Left lobe of liver (tissue), 2 donors: ENCODE data around the gene CXCL3. TPM values are rescaled to one million over a fixed set of nuclear protein-coding genes. Genes with fewer than 3 reads are reported as not detected.

Experiments
- ATAC-seq: fragments of 200-7000 bp; cut with Tn5 transposase; one replicate; pipeline ENCODE4 v1.9.1; 2020; ENCODE audit warnings: mild to moderate bottlenecking, moderate library complexity
- DNase-seq: peaks from one replicate; pipeline ENCODE4 v3.0.0-alpha.2; 2020; ENCODE audit warnings: low spot score
- total RNA-seq: library from RNA; stranded (reverse); gene quantifications from one replicate; pipeline ENCODE4 v1.2.1, GENCODE V29; 2021
- donor health status: DM: no; HTN: no; CAD: no; lungs with moderate emphysema.
- donor health status: DM: no; HTN: yes; CAD: no.

CXCL3 gene
- total RNA-seq, 1 donor from 2014 or later = not detected

DNA sequence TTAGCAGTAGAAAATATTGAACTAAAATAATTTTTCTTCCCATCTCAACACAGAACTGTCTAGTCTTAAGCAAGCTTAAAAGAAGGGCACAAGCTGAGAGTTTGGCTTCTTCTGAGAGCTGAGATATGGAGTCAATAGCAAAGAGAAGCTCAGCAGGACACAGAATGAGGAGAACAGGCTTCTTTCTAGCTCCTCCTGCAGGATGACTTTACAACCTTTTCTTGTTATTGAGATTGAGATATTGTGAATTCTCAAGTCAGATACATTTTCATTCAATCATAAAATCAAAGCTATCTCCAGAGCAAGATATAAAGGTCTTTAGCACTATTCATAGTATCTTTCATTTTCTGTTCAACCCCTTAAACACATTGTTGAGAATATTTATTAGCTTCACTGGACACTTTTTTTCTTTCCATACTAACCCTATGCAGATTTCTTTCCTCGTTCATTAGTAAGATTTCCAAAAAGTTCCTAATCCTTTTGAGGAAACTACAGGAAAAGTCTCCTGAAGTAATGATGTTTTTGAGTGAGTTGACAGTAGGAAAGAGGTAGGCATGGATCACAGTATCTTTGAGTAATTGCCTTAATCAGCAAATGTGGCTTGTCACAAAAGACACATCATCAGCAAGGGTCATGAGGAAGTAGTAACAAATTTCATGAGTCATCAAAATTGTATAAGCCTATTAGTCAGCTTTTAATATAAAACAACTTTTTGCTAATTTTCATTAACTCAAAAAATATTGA is 17.8 kb upstream of the CXCL3 start:
- ATAC-seq (no peak), DNase-seq (no peak)

DNA sequence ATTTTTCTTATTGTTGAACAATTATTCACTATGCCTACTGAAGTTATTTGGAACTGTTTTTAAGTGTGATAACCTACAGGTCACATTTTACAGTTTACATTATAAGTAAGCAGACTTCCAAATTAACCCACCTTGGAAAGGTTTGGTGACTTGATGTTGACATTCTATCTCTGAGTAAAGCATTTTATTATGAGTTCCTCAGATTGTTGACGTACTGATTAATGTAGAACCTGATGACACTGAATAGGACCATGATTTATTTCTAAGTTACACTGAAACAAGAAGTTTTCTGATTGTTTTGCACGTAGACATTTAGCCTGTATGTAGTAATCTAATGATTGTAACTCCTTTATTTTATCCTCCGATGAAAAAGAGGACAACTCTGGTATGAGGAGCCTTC is 17.0 kb upstream of the CXCL3 start:
- ATAC-seq (no peak), DNase-seq (no peak)

DNA sequence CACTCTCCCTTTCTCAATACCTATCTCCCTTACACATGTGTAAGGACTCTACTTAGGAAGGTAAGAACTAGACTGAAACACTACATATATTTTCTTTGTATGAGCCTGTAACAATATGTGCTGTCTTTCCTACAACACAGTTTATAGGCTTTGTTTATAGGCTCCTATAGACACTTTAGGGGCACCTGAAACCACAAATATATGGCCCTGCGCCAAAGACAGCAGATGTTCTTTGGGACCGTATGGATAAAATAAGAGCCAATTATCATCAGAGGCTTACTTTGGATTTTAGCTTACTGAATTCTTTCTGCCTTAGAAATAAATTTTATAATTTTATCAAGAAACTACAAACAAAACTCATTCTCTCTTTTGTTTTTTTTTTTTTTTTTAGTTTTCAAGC is 16.6 kb upstream of the CXCL3 start:
- DNase-seq = no peak
- ATAC-seq = no peak

DNA sequence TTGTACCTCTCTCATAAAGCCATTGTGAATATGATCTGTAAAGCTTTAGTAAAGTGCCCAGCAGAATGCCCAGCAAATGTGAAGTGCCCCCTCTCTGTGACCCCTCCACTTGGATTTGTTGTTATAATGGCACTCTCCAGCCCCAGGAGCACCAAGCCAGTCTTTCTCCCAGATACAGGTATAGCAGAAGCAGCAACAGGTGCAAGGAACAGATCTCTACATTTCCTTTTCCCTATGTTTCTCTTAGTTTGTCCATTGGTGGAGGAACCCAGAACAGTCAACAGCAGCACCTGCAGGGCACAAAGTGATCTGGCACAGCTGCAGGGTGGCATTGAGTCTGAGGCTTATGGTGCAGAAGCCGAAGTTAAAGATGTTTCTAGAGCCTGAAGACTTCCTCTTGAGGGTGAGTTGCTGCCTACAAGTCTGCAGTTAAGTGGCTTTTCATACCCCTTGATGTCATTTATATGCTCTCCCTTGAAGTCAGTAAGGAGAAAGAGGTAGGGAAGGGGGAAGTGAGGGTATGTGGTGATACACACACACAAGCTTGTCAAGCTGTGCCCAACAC is 16.1 kb upstream of the CXCL3 start:
- no peak for ATAC-seq
- DNase-seq = no peak

DNA sequence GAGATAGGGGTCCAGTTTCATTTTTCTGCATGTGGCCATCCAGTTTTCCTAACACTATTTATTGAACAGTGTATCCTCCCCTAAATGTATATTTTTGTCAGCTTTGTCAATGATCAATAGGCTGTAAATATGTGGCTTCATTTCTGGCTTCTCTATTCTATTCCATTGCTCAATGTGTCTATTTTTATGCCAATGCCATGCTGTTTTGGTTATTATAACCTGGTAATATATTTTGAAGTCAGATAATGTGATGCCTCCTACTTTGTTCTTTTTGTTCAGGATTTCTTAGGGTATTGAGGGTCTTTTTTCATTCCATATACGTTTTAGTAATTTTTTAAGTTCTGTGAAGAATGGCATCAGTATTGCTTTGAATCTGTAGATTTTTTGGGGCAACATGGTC is 8.7 kb upstream of the CXCL3 start:
- ATAC-seq (no peak), DNase-seq (no peak)

DNA sequence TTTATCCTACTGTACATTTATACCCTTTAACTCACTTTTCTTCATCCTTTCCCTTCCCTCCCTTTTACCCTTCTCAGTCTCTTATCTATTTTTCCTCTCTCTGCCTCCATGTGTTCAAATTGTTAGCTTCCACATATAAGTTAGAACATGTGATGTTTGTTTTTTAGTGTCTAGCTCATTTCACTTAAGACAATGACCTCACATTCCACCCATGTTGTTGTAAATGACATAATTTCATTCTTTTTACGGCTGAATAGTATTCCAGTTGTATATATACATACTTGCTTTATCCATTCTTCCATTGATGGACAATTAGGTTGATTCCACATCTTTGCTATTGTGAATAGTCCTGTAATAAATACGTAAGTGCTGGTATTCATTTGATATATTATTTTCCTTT is 7.3 kb upstream of the CXCL3 start:
- no peak for DNase-seq
- ATAC-seq = no peak

DNA sequence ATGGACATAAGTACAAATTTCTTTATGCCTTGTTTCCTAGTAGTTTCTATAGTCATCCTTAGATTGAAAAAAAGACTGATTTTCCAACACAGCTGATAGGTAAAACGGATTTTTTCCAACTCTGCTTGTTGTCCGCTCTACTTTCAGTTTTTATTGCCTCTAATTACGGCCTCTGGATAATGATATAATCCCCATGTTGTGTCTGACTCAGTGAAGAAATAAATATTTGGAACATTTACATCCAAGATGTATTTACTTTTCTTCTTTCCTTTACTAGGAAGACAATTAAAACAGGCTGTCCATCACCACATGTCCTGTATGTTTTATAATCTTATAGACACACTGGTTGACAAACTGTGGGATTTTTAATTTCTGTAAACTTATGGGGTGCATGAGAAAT is 6.8 kb upstream of the CXCL3 start:
- no peak for ATAC-seq
- no peak for DNase-seq

DNA sequence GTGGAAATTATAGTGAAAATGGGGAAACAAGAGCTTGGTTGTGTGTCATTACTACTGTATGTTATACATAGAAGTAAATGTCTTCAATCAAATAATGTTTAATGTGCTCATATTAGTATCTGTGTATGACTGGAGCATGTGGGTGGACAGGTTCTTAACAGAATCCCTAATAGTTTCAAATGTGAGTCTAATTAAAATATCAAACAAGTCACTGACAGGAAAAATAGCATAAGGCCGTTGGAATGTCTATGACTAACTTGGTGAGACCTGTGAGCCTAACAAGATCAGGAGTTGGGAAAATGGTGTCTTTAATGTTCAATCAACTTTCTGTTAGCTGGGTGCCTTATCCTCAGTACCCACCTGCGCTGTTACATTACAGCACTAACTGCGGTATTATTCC is 6.2 kb upstream of the CXCL3 start:
- ATAC-seq (no peak), DNase-seq (no peak)

DNA sequence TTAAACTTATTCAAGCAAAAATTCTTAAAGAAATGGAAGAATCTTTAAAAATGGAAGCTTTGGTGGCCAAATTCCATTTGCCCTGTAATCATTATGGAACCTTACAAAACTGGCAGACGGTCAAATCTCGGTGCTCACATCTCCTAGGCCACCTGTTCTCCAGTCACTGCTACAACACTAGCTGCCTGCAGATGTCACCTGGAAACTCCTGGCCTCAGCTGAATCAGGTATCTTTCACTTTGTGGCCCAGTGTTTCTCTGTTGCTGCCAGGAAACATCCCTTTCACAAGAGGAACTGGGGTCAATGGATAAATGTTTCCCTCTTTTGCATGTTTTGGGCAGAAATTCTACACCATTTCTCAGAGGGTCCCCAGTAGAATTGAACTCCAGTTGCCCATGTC is 4.2 kb upstream of the CXCL3 start:
- peak; percentile 57 for ATAC-seq

DNA sequence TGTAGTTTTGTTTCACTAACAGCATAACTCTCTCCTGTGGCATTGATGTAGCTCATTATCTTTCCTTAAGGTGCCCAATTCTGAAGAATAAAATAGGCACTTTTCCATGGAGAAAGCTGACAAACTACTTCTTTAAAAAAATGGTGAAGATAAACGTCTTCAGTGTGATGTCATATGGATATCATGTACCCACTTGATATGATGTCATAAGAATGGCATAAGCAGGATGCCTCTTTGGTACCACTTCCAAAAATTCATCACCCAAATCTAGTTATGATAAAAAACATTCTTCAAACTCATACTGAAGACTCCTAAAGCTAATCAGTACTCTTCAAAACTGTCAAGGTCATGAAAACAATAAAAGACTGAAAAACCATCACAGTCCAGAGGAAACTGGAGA is 2.9 kb upstream of the CXCL3 start:
- DNase-seq (no peak), ATAC-seq (no peak)

More for the DNA sequence above, 4.2 kb upstream of the CXCL3 start:
- DNase-seq = peak; percentile 48

DNA sequence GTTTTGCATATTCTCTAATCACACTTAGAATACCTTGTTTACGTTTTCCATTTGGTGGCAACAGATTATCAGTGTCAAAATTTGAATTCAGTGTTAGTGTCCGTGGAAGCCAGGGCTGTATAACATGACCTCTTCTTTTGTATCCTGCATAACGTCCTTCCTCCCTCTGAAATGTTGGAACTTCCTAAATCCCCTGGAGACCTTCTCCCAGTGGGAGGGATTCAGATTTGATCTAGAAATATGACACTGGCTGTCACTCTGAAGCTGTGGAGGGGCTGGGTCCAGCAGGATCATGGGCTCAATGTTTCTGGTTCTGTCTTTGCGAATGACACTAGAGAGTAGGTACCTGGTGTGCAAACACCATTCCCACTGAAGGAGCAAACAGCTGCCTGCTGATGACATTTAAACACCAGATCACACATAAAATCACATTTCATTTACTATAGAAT is 850 bp upstream of the CXCL3 start:
- DNase-seq = no peak
- ATAC-seq = peak; percentile 2

DNA sequence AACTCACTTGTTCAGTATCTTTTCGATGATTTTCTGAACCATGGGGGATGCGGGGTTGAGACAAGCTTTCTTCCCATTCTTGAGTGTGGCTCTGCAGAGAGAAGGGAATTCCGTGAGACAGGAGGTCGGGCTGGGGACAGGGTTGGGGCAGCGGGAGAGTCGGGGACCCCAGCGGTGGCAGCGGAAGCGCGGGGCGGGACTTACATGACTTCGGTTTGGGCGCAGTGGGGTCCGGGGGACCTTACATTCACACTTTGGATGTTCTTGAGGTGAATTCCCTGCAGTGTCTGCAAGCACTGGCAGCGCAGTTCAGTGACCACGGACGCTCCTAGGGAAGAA is 434 bp downstream of the CXCL3 start:
- no peak for DNase-seq
- no peak for ATAC-seq

DNA sequence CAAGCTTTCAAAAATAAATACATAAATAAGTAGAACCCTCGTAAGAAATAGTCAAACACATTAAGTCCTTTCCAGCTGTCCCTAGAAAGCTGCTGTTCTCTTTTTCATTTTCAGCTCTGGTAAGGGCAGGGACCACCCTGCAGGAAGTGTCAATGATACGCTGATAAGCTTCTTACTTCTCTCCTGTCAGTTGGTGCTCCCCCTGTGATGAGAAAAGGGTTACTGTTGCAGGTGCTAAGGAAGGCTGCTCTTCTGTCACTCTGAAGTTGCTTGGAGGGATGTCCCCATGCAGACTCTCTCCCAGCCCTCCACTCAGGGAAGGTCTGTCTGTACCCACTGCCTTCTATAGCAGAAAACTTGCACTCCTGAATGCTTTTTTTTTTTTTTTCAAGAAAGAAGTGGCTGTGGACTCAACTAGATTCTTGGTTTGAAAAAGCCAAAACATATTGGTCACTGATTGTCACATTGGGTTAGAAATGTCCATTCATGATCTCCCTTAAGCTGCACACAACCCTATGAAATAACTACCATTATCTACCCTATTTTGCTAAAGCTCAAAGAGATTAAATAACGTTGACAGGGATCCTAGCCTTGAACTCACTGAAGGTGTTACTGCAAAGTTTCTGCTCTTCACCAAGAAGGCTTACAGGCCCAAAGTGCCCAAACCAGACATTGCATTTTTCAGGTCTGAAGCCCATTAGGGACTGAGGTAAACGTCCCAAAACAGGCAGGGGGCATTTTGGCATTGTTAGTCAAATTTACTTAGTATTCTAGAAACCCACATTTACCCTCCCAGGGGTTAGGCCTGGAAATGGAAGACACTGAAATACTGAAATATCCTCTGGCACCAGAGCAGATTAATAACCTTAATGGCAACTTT is 1.2 kb downstream of the CXCL3 start:
- DNase-seq (no peak), ATAC-seq (no peak)

DNA sequence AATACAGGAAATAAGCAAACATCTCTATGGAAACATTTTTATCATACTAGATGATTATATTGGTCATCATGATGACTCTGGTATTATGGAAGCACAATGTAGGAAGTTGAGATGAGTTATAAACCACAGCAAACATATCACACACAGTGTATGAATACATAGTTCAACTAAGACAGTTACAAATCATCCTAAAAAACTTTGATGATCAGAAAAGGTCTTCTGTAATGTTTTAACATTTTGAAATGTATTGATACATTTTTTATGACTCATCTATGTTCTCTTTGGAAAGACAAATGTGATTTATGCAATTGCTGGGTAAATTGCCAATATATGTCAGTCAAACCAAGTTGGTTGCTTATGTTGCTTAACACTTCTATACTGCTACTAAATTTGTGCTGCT is 4.8 kb downstream of the CXCL3 start:
- DNase-seq (no peak), ATAC-seq (no peak)

DNA sequence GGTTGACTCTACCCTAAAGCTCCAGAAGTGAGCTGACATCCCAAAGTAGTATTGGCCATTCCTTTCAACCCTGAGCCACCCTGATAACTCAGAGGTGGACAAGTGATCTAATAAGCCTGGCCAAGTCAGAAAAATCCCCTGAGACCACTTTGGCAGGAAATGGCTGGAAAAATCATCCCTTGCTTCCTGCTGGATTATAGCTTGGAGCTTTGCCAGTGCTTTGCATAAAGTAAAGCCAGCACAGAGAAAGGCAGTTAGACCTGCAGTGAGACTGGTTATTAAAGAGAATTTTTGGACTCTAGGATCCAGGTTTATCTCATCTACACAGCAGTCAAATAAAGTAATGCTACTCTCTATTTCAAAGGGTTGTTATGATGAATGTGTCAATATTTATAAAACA is 6.4 kb downstream of the CXCL3 start:
- DNase-seq = no peak
- no peak for ATAC-seq

DNA sequence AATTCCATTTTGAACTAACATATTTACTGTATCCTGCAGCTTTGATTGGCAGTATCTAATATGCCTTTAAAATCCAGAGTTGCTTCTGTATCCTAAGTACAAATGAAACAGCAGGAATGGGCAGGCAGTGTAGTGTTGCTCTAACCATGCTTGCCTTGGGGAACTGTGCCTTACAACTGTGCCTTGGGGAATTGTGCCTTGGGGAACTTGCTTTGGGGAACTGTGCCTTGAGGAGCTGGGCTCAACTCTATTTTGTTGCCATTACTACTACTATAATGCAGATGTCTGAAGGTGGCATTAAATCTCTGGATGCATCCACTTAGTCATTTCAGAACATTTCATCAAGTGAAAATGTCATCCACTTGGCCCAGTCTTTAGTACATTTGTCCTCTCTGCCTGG is 6.9 kb downstream of the CXCL3 start:
- ATAC-seq (no peak), DNase-seq (no peak)

DNA sequence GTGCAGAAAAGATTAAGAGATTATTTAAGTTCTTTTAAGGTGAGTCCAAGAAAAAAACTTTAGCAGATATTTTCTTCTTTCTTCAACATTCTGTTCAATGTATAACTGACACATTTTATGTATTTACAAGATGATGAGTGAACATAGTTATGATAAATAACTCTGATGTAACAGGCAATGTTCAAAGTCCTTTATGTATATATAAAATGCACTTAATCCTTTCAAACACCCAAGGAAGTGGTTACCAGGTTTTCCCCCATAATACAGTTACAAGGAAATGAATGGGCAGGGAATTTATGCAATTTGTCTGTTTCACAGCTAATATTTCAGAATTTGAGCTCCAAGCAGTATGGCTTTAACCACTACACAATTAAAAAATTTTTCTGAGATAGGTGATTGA is 8.2 kb downstream of the CXCL3 start:
- DNase-seq (no peak), ATAC-seq (no peak)

DNA sequence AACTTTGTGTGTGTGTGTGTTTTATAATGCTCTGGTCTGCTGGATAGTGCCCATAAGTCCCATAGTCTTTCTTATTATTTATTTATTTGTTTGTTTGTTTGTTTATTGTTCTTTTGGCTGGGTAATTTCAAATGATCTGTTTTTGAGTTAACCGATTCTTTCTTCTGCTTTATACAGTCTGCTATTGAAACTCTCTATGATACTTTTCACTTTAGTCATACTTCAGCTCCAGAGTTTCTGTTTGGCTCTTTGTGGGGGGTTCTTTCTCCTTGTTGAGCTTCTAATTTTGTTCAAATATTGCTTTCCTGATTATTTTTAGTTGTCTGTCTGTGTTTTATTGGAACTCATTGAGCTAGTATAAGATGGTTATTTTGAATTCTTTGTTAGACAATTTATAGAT is 10.0 kb downstream of the CXCL3 start:
- ATAC-seq (no peak), DNase-seq (no peak)

DNA sequence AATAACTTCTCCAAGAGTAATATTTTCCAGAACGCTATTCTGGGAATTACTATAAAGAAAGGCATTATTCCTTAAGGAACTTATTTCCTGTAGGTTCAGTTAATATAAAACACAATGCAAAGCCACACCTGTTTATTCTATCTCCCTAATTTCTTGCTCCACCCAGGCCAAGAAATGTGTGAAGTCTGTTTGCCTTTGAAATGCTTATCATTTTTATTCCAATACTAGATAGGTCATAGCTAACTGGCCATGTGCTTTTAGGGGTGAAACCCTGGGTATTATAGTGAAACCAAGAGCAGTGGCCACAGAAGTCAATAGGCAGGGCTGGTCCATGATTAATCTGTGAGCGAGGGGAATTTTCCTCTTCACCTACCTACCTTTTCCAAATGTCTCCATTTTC is 14.8 kb downstream of the CXCL3 start:
- DNase-seq = no peak
- no peak for ATAC-seq

DNA sequence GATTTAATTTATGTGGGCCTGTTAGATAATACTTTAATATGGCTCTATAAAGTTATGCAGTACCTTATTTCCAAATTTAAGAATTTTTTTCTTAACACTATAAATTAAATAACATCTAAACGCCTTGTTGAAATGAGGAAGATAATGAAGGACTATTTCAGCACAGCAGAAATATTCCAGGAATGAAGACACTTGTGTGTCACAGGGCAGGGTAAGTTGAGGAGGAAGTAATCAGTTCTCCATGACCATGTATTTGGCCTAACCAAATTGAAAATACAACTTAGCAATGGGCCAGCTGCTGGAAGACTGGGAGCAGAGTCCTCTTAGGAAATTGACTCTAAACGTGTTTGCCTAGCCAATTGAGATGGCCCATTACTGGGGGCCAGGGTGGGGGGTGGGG is 16.9 kb downstream of the CXCL3 start:
- ATAC-seq (no peak), DNase-seq (no peak)

DNA sequence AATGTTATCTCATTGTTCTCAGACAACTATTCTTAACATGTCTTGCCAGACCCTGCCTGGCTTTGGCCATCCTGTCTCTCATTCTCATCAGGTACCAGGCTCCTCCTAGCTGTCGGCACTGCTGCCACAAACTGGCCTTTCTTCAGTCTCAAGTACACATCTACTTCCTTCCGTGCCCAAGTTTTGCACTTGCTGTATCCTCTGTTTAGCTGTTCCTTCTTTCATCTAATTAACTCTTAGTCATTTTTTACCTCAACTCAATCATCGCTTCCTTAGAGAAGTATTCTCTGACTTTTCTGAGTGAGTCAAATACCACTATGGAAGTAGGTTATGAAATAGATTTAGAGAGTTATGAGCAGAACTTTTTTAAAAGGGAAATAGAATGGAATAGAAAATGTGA is 19.7 kb downstream of the CXCL3 start:
- ATAC-seq (no peak), DNase-seq (no peak)

DNA sequence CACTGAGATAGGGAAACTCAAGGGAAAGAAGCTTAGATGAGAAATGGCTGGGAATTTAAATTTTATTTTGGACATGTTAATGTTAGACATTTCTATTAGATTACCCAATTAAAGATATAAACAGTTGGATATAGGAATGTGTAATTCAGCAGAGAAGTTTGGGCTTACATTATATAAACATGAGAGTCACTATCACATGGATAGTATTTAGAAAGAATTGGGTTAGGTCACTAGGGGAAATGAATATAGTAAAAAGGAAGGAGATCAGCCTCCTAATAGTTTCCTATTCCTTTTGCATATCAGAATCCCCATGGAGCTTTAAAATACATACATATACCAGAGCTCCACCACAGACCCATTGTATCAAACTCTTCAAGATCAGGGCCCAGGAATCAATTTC is 20.4 kb downstream of the CXCL3 start:
- ATAC-seq (no peak), DNase-seq (no peak)
